CD4-positive, alpha-beta T cell treated with Interleukin-15 for 1 hour (primary cell): ENCODE measurements around the gene FBXO40.

Source experiments
- DNase-seq: peaks from one replicate; pipeline ENCODE4 v3.0.0-alpha.2; 2020

Gene FBXO40

GRCh38 chr3:121624147-121624899, 31.1 kb downstream of the FBXO40 start:
- DNase-seq = no peak

- DNase-seq = no peak
Observed at GRCh38 chr3:121626495-121626894, 33.3 kb downstream of the FBXO40 start.

- DNase-seq = no peak
Observed at GRCh38 chr3:121627211-121627610, 34.0 kb downstream of the FBXO40 start.

- DNase-seq = no peak
Observed at GRCh38 chr3:121627622-121628021, 34.4 kb downstream of the FBXO40 start.

- DNase-seq = no peak
Observed at GRCh38 chr3:121629601-121630000, 36.4 kb downstream of the FBXO40 start.

- DNase-seq = no peak
Observed at GRCh38 chr3:121630355-121630754, 37.2 kb downstream of the FBXO40 start.

- no peak for DNase-seq
Observed at GRCh38 chr3:121637922-121638321, 44.7 kb downstream of the FBXO40 start.

GRCh38 chr3:121641127-121641526, 47.9 kb downstream of the FBXO40 start:
- no peak for DNase-seq

GRCh38 chr3:121642601-121643314, 49.6 kb downstream of the FBXO40 start:
- no peak for DNase-seq

- DNase-seq = no peak
Observed at GRCh38 chr3:121645054-121645453, 51.9 kb downstream of the FBXO40 start.

- DNase-seq = no peak
Observed at GRCh38 chr3:121648219-121648958, 55.2 kb downstream of the FBXO40 start.

GRCh38 chr3:121649645-121650044, 56.5 kb downstream of the FBXO40 start:
- DNase-seq = no peak

GRCh38 chr3:121651684-121652083, 58.5 kb downstream of the FBXO40 start:
- no peak for DNase-seq

GRCh38 chr3:121654493-121655385, 61.6 kb downstream of the FBXO40 start:
- DNase-seq = no peak

GRCh38 chr3:121658716-121659435, 65.7 kb downstream of the FBXO40 start:
- DNase-seq = no peak

- no peak for DNase-seq
Observed at GRCh38 chr3:121659586-121659985, 66.4 kb downstream of the FBXO40 start.

- peak; percentile 81 for DNase-seq
Observed at GRCh38 chr3:121660356-121661171, 67.4 kb downstream of the FBXO40 start, which contains the start of gene HCLS1. HCLS1 (minus strand) TSS chr3:121660903; CDS start chr3:121658347, 2,556 bp downstream.

GRCh38 chr3:121661376-121661775, 68.2 kb downstream of the FBXO40 start:
- no peak for DNase-seq

GRCh38 chr3:121662742-121663141, 69.6 kb downstream of the FBXO40 start:
- no peak for DNase-seq

GRCh38 chr3:121663171-121663847, 70.1 kb downstream of the FBXO40 start:
- DNase-seq = no peak
